GDM1 (cell line): ENCODE results near the gene GDF9.
"Not testable (repeated sequence)": the region's sequence is repeated elsewhere in the genome, so short reads cannot be mapped to it uniquely, and the experiment has no call there.

ENCODE experiments used
- DNase-seq: peaks from one replicate; lab custom pipeline; 2025; lab: John Stamatoyannopoulos, UW

The GDF9 gene

GRCh38 chr5:132872788-132873118 lies 6.5 kb upstream of the GDF9 start:
- DNase-seq: no peak

GRCh38 chr5:132871459-132872284 lies 5.4 kb upstream of the GDF9 start:
- DNase-seq: no peak

DNA sequence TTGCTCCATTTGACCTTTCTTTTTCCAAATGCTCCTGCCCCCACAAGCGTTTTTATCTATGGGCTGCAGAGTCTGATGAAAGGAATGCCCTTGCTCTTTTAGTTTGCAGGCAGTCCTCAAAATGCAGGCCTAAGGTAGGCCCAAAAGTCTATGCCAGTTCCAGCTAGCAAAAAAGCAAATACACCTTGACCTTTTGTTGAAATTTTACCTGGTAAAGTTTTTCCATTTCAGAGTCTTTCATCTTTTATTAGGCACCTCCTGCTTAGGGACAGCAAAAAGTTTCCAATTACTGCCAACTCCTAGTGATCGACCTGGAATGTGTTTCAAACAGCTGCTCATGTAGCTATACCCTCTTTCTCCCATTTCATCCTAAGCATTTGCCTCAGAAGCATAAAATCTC lies 4.5 kb upstream of the GDF9 start:
- DNase-seq: no peak

DNA sequence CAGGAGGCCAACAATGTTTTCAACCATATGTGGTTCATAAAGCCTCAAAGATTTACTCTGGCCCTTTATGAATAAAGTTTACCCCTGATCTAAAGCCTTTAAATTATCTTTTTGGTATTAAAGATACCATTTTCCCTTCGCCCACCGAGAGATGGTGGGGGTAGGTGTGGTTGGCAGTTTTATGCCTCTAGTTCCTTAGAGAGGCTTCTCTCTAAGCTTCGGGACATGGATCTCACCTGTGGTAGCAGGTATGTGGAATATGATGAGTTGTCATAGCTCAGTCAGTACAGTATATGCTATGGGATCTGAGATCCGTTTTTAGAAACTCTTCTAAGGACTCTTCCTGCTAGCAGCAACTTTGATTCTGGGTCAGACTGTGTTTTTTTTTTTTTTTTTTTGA lies 2.5 kb upstream of the GDF9 start:
- no peak for DNase-seq

- DNase-seq: no peak
Measured at GRCh38 chr5:132867046-132867451, 780 bp upstream of the GDF9 start.

GRCh38 chr5:132865668-132866341 lies 464 bp downstream of the GDF9 start:
- DNase-seq: no peak

- DNase-seq: no peak
Measured at GRCh38 chr5:132860742-132861141, 5.5 kb downstream of the GDF9 start.

DNA sequence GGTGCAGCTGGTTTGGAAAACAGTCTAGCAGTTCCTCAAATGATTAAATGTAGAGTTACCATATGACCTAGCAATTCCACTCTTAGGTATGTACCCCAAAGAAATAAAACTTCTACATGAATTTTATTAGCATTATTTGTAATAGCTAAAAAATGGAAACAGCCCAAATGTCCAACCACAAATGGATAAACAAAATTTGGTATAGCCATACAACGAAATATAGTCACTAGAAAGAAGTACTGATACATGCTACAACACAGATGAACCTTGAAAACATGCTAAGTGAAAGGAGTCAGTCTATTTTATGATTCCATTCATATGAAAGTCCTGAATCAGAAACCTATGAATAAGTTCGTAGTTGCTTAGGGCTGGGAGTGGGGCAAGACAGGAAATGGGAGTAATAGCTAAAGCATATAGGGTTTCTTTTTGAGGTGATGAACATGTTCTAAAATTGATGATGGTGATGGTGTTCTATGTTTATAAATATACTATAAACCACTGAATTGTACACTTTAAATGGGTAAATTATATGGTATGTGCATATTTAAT lies 6.3 kb downstream of the GDF9 start:
- no peak for DNase-seq

DNA sequence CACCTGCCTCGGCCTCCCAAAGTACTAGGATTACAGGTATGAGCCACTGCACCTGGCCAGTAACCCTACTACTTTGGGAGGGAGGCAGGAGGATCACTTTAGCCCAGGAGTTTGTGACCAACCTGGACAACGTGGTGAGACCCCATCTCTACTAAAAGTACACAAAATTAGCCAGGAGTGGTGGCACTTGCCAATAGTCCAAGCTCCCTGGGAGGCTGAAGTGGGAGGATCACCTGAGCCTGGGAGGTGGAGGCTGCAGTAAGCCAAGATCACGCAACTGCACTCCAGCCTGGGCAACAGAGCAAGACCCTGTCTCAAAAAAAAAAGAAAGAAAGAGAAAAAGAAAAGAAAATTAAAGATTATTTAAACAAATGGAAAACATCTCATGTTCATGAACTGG lies 10.3 kb downstream of the GDF9 start:
- DNase-seq: no peak

DNA sequence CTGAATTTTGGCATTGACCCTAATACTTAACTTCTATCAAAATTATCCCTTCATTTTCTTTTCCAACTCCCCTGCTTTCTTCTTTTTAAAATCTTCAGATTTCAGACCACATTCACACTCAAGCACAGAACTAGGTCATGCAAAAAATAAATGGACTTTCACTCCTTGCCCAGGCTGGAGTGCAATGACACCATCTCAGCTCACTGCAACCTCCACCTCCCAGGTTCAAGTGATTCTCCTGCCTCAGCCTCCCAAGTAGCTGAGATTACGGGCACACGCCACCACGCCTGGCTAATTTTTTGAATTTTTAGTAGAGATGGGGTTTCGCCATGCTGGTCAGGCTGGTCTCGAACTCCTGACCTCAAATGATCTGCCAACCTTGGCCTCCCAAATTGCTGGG lies 11.3 kb downstream of the GDF9 start:
- not testable (repeated sequence) for DNase-seq

GRCh38 chr5:132854301-132854700 lies 12.0 kb downstream of the GDF9 start:
- no peak for DNase-seq

DNA sequence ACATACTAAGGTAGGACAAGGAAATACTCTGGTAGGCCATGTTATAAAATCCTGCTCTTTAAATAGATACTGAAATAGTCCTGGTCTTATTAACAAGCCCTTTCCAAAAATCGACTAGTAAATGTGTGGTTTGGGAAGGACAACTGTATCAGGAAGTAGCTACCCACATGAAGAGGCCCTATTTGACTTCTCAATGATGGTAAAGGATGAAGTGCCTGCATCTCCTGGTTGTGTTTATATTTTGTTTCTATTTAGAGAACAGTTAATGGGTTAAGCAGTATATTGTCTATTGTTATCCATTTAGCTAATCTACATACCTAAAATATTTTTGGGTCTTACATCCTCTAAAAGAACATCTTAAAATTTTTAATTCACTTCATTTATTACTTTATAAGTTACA lies 12.5 kb downstream of the GDF9 start:
- no peak for DNase-seq

DNA sequence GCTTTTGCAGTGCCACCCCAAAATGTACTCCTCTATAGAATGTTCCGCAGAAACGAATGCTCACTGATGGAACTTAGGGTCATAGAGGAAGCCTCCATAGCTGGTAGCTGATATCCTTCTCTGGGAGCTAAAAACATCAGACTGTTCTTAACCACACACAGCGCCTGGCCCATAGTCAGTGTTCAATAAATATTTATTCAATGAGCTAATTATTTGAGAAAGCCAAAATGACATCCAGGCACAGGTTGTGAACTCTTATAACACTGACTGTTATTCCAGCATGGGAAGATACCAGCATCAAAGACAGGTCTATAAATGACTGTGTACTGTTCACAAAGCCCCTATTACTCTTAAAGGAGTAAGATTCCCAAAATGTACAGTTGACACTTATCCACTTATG lies 12.9 kb downstream of the GDF9 start:
- DNase-seq: no peak

GRCh38 chr5:132850066-132850465 lies 16.2 kb downstream of the GDF9 start:
- no peak for DNase-seq

DNA sequence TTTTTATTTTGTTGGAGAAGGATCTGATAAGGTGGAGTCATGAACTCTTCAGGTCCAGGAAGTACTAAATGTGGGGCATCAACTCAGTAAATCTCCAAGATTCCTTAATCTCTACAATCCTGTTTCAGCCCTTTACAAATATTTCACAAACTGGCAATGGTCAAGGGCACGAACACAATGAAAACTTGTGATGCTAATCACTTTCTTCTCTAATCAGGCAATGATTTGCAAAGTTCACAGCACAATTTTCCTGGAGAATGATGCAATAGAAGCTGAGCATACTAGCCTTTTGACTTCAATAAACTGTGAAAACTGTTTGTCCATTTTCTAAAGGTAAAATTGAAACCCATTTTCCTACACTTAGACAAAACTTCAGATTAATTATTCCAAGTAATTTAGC lies 16.9 kb downstream of the GDF9 start:
- no peak for DNase-seq

GRCh38 chr5:132848270-132848669 lies 18.0 kb downstream of the GDF9 start:
- DNase-seq: no peak

DNA sequence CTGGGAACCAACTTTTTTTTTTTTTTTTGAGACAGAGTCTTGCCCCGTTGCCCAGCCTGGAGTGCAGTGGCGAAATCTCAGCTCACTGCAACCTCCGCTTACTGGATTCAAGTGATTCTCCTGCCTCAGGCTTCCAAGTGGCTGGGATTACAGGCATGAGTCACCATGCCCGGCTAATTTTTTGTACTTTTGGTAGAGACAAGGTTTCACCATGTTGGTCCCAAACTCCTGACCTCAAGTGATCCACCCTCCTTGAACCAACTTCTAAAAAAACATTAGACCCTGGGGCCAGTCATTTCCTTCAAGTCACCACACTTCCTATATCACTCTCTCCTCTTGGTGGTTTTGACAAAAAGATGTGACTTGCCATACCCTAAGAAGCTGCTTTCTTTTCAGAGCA lies 25.0 kb downstream of the GDF9 start:
- DNase-seq: no peak

- DNase-seq: no peak
Measured at GRCh38 chr5:132840896-132841295, 25.4 kb downstream of the GDF9 start.

- no peak for DNase-seq
Measured at GRCh38 chr5:132840313-132840712, 26.0 kb downstream of the GDF9 start.

DNA sequence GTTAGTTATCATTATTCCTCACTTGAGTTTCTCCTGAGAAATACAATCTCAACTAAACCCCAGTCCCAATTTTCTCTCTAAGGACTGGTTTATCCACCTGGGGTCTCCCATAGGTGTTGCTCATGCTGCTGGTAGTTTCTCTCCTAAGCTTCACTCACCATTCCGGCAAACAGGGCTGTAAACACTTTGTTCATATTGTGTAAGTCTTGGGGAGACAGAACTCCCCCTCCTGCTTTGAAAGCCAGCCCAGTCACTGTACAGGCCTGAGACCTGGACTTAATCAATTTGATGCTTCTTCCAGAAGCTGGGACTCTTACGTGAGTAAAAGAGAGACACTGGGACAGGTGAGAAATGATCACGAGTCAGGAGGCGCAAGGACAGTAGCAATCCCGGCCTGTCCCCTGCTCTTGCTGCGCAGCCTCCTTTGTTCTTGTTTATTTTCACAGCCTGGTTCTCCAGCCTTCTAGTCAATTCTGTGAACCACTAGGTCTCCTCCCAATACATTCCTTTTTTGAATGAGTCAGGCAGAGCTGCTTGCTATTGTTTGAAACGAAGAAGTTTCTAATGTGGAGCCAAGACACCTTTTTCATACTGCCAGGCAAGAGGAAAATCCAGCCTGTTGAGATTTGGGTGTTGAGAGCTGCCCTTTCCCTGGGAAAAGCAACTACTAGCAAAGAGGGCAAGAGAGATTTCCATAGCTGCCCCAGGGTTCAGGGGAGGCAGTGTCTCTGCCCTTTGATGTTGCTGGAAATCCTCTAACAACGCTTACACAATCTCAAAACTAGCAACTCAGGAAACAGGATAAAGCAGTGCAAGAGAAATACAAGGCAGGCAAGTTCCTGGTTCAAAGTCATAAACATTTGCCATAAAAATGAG lies 26.6 kb downstream of the GDF9 start:
- DNase-seq: no peak

DNA sequence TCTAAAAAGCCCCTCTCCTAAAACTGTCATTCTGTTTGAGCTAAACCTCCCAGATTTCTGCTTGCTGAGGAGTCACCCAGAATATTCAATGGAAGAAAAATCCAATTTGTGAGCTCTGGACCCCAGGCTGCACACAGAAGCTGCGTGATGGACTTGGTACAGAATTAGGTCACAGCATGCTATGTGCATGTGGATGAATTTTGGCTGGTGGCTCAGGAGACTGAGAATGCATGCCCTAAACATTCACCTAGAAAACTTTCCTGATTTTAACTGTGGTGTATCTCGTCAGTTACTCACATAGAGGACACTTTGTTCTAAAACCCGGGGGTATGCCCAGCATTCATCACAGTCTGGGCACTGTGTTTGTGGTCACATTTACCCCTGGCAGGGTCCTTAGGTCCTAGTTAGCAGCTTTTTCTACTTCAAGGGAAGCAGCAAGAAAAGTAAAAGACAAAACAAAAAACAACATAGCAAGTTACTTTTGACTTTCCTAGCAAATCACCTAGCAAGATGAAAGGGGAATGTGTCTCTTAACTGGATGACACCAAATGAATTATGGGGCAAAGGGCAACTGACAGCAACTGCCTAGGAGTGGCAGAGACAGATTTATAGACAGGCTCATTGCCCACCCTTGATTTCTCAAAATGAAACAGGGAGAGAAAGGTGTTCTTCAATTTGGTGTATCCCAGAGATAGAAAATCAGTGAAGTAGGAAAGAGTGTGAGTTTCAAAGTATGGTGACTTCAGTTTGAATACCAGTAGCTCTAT lies 27.6 kb downstream of the GDF9 start:
- DNase-seq: no peak

- DNase-seq: no peak
Measured at GRCh38 chr5:132837868-132838267, 28.4 kb downstream of the GDF9 start.
